ENCODE measurements around the gene TTLL9. TPM values are rescaled to one million over a fixed set of nuclear protein-coding genes. Genes with fewer than 3 reads are reported as not detected.

TTLL9 gene
- total RNA-seq, 2 donors from 2014 or later: not detected

DNA sequence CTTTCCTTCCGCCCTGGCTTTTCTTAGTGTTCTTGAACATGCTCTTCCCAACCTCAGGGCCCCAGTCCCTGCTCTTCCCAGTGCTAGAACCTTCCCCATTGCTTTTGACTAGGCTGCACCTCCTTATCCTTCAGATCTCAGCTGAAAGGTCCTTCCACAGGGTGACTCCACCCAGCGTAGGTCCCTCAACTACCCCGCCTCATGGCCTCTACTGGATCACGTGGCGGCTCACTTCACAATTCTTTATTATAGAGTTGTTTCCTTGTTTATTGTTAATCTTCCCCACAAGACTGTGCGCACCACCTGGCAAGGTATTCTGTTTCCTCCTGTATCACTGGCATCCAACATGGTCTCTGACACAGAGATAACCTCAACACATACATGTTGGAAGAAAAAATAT, 31.2 kb downstream of the TTLL9 start:
- Mint-ChIP-seq H3K27me3 (peaks cover 7 to 10% of the 10 kb centered on the region in 2 donors), H3K4me3 (no peak overlapping the region)
- ATAC-seq: no peak

GRCh38 chr20:31903627-31904386, 33.4 kb downstream of the TTLL9 start:
- DNase-seq (ENCODE audit: low spot score) (no peak), ATAC-seq (no peak)
- Mint-ChIP-seq H3K36me3 (no peaks in the 10 kb centered on the region), H3K27ac (no peak overlapping the region), H3K4me1 (ENCODE audit: low read depth in 2 of 2) (peaks cover 0 to 6% of the 10 kb centered on the region in 2 donors), H3K9me3 (no peaks in the 10 kb centered on the region), H3K27me3 (peaks cover 11% of the 10 kb centered on the region in 2 donors), H3K4me3 (no peak overlapping the region)

More for the DNA sequence above, 31.2 kb downstream of the TTLL9 start:
- Mint-ChIP-seq H3K9me3 (no peaks in the 10 kb centered on the region), H3K36me3 (no peaks in the 10 kb centered on the region), H3K27ac (no peak overlapping the region), H3K4me1 (ENCODE audit: low read depth in 2 of 2) (no peaks in the 10 kb centered on the region)
- no peak for DNase-seq (ENCODE audit: low spot score)

DNA sequence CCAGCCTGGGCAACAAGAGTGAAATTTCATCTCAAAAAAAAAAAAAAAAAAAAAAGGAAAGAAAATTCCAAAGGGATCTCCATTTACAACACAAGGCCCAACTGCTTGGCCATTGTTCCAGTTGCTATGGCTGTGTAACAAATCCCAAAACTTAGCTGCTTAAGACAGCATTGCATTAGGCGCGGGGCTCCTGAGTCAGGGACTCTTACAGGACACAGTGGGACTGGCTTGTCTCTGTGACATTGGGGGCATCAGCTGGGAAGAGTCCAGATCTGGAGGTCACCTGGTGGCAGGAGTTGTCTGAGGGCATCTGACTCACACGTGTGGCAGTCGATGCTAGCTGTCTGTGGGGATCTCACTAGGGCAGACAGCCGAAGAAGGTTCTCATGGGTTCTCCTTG, 35.6 kb downstream of the TTLL9 start:
- H3K27ac Mint-ChIP-seq: no peak overlapping the region
- peaks cover 6 to 14% of the 10 kb centered on the region in 2 donors for H3K27me3 Mint-ChIP-seq
- ATAC-seq (no peak), DNase-seq (ENCODE audit: low spot score) (no peak)
- H3K36me3 Mint-ChIP-seq: no peaks in the 10 kb centered on the region
- H3K4me1 Mint-ChIP-seq (ENCODE audit: low read depth in 2 of 2): peaks cover 0 to 6% of the 10 kb centered on the region in 2 donors
- H3K9me3 Mint-ChIP-seq: no peaks in the 10 kb centered on the region
- no peak overlapping the region for H3K4me3 Mint-ChIP-seq

GRCh38 chr20:31907046-31907445, 36.6 kb downstream of the TTLL9 start:
- DNase-seq (ENCODE audit: low spot score) (no peak), ATAC-seq (no peak)
- Mint-ChIP-seq H3K27ac (no peak overlapping the region), H3K4me1 (ENCODE audit: low read depth in 2 of 2) (peaks cover 0 to 6% of the 10 kb centered on the region in 2 donors), H3K4me3 (no peak overlapping the region), H3K27me3 (peaks cover 6 to 14% of the 10 kb centered on the region in 2 donors), H3K9me3 (no peaks in the 10 kb centered on the region), H3K36me3 (no peaks in the 10 kb centered on the region)

- peaks cover 6 to 14% of the 10 kb centered on the region in 2 donors for H3K27me3 Mint-ChIP-seq
- no peaks in the 10 kb centered on the region for H3K36me3 Mint-ChIP-seq
- H3K9me3 Mint-ChIP-seq: no peaks in the 10 kb centered on the region
- H3K4me3 Mint-ChIP-seq: no peak overlapping the region
- ATAC-seq: no peak
- no peak for DNase-seq (ENCODE audit: low spot score)
- no peak overlapping the region for H3K27ac Mint-ChIP-seq
- peaks cover 0 to 6% of the 10 kb centered on the region in 2 donors for H3K4me1 Mint-ChIP-seq (ENCODE audit: low read depth in 2 of 2)
These were observed 37.6 kb downstream of the TTLL9 start for GRCh38 chr20:31908016-31908415.

GRCh38 chr20:31908424-31908823, 38.0 kb downstream of the TTLL9 start:
- Mint-ChIP-seq H3K27me3 (peaks cover 5 to 12% of the 10 kb centered on the region in 2 donors), H3K27ac (no peak overlapping the region), H3K4me1 (ENCODE audit: low read depth in 2 of 2) (peaks cover 0 to 6% of the 10 kb centered on the region in 2 donors), H3K4me3 (no peak overlapping the region), H3K9me3 (no peaks in the 10 kb centered on the region), H3K36me3 (no peaks in the 10 kb centered on the region)
- ATAC-seq (no peak), DNase-seq (ENCODE audit: low spot score) (no peak)

DNA sequence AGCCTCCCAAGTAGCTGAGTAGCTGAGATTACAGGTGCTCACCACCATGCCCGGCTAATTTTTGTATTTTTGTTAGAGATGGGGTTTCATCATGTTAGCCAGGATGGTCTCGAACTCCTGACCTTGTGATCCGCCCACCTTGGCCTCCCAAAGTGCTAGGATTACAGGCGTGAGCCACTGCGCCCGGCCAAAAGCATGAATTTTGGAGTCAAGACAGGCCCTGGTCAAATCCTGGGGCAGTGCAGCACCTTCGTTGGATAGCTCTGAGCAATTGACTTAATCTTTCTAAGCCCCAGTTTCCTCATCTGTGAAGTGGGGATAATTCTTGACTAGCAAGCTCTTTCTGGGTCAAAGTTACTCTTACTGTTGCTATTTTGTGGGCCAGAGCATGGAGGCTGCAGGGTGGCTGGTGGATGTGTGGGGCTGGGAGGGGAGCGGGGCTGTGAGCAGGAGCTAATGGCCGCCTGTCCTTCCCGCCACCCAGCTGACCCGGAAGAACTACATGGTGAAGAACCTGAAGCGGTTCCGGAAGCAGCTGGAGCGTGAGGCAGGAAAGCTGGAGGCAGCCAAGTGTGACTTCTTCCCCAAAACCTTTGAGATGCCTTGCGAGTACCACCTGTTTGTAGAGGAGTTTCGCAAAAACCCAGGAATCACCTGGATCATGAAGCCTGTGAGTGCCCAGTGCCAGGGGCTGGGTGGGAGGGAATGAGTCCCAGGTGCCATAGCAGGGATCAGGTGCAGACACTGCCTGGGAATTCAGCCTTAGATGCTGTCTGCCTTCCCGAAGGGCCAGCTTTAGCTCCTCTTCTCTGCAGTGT, 39.0 kb downstream of the TTLL9 start:
- DNase-seq (ENCODE audit: low spot score) (no peak), ATAC-seq (no peak)
- Mint-ChIP-seq H3K4me1 (ENCODE audit: low read depth in 2 of 2) (peaks cover 0 to 6% of the 10 kb centered on the region in 2 donors), H3K36me3 (no peaks in the 10 kb centered on the region), H3K27me3 (peaks cover 2 to 6% of the 10 kb centered on the region in 2 donors), H3K27ac (no peak overlapping the region), H3K4me3 (no peak overlapping the region), H3K9me3 (no peaks in the 10 kb centered on the region)

GRCh38 chr20:31910071-31910803, 39.8 kb downstream of the TTLL9 start:
- no peak for DNase-seq (ENCODE audit: low spot score)
- Mint-ChIP-seq H3K36me3 (no peaks in the 10 kb centered on the region), H3K27me3 (peaks cover 2 to 6% of the 10 kb centered on the region in 2 donors), H3K9me3 (no peaks in the 10 kb centered on the region), H3K27ac (no peak overlapping the region), H3K4me1 (ENCODE audit: low read depth in 2 of 2) (peaks cover 0 to 6% of the 10 kb centered on the region in 2 donors), H3K4me3 (no peak overlapping the region)
- no peak for ATAC-seq

GRCh38 chr20:31913431-31914157, 43.2 kb downstream of the TTLL9 start:
- H3K36me3 Mint-ChIP-seq: no peaks in the 10 kb centered on the region

DNA sequence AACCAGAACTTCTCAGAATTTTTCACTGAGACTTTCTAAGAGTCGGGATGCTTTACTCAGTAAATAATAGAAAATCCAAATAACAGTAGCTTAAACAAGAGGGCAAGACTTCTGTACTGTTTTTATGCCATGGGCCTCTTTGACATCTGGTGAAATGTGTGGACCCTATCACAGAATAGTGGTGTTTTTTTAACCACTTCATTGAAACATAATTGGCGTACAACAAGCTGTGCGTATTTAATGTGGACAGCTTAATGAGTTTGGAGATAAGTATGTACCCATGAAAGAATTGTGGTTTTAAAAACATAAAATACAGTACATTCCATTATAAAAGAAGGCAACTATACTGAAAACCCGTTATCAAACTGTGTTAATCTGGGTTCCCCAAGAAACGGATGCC, 43.7 kb downstream of the TTLL9 start:
- no peaks in the 10 kb centered on the region for H3K36me3 Mint-ChIP-seq
- H3K27me3 Mint-ChIP-seq: peaks cover 0 to 12% of the 10 kb centered on the region in 2 donors
- ATAC-seq (no peak), DNase-seq (ENCODE audit: low spot score) (no peak)
- H3K27ac Mint-ChIP-seq: no peak overlapping the region
- H3K4me3 Mint-ChIP-seq: no peak overlapping the region
- H3K4me1 Mint-ChIP-seq (ENCODE audit: low read depth in 2 of 2): no peaks in the 10 kb centered on the region
- no peaks in the 10 kb centered on the region for H3K9me3 Mint-ChIP-seq

More at GRCh38 chr20:31913431-31914157, 43.2 kb downstream of the TTLL9 start:
- Mint-ChIP-seq H3K4me1 (ENCODE audit: low read depth in 2 of 2) (peaks cover 0 to 2% of the 10 kb centered on the region in 2 donors), H3K4me3 (no peak overlapping the region), H3K27ac (no peak overlapping the region), H3K9me3 (no peaks in the 10 kb centered on the region), H3K27me3 (peaks cover 5 to 12% of the 10 kb centered on the region in 2 donors)
- ATAC-seq (peak in 1 of 2 donors; percentile 40), DNase-seq (ENCODE audit: low spot score) (no peak)

DNA sequence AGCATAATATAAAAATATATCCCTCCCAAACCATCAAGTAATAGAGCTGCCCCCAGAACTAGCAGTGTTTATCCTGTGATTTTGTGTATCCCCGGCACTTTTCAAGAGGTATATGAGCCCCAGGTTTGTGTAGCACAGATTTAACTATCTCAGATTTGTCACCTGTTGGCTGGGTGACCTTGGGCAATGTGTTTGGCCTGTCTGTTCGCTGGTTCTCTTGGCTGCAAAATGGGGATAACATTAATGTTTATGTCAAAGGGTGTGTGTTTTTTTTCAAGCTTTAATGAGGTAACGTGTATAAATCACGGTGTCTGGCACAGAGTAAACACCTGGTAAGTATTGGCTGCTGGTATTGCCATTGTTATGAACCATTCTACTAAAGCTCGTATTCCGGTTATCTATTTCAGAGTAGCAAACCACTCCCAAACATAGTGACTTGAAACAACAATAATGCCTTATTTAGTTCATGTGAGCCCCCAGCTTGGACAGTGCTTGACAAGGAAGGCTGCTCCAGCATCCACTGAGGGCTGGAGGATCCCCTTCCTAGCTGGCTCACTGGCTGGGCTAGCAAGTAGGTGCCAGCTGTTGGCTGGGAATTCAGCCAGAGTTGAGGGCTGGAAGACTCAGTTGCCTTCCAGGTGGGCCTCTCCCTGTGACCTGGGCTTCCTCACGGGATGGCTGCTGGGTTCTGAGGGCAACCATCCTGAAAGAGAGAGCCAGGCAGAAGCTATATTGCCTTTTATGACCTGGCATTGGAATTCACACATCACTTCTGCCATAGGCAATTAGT, 45.3 kb downstream of the TTLL9 start:
- Mint-ChIP-seq H3K27me3 (peaks cover 8 to 13% of the 10 kb centered on the region in 2 donors), H3K9me3 (no peaks in the 10 kb centered on the region), H3K4me3 (no peak overlapping the region), H3K4me1 (ENCODE audit: low read depth in 2 of 2) (no peaks in the 10 kb centered on the region), H3K27ac (no peak overlapping the region), H3K36me3 (no peaks in the 10 kb centered on the region)
- ATAC-seq (no peak), DNase-seq (ENCODE audit: low spot score) (no peak)

- ATAC-seq: no peak
- DNase-seq (ENCODE audit: low spot score): no peak
- H3K4me3 Mint-ChIP-seq: no peak overlapping the region
- no peaks in the 10 kb centered on the region for H3K9me3 Mint-ChIP-seq
- no peaks in the 10 kb centered on the region for H3K36me3 Mint-ChIP-seq
- no peaks in the 10 kb centered on the region for H3K4me1 Mint-ChIP-seq (ENCODE audit: low read depth in 2 of 2)
- H3K27ac Mint-ChIP-seq: no peak overlapping the region
- H3K27me3 Mint-ChIP-seq: peaks cover 13 to 14% of the 10 kb centered on the region in 2 donors
These were observed 46.3 kb downstream of the TTLL9 start for GRCh38 chr20:31916708-31917107.

All from natural killer cell treated with Interleukin-12 subunit alpha and Interleukin-12 subunit beta and Interleukin-15 and Interleukin-18, amount 100 ng/mL, for 72 hours (primary cell).